Omental fat pad (tissue), 4 donors: Measurements from ENCODE around the gene SERPINB7. TPM values are rescaled to one million over a fixed set of nuclear protein-coding genes. Genes with fewer than 3 reads are reported as not detected.

Experiments
- ATAC-seq: fragments of 150-250 bp; one replicate; pipeline ENCODE4 v1.9.1; 2016; ENCODE audit warnings: mild to moderate bottlenecking, moderate library complexity; ENCODE audit not compliant: low FRiP score
- DNase-seq: peaks from one replicate; pipeline ENCODE4 v3.0.0-alpha.2; 2019; ENCODE audit warnings: low spot score
- CTCF ChIP-seq, 3 donors: fragments of 450-650 bp; IDR thresholded peaks; one replicate each; pipeline ENCODE4 v1.5.1; 2016 to 2017; ENCODE audit warnings: antibody characterized with exemption in 3 of 3, mild to moderate bottlenecking in 3 of 3, moderate library complexity in 2 of 3
- total RNA-seq, 4 donors: library from RNA; depleted of rRNA; stranded (reverse); fragments of >200 nt; gene quantifications; one replicate each; pipeline ENCODE4 v1.1.0, GENCODE V29; 2016

SERPINB7 gene
- total RNA-seq, 4 donors from 2014 or later = 0.36 to 2.0 (median 1.1) TPM; not detected in 1

DNA sequence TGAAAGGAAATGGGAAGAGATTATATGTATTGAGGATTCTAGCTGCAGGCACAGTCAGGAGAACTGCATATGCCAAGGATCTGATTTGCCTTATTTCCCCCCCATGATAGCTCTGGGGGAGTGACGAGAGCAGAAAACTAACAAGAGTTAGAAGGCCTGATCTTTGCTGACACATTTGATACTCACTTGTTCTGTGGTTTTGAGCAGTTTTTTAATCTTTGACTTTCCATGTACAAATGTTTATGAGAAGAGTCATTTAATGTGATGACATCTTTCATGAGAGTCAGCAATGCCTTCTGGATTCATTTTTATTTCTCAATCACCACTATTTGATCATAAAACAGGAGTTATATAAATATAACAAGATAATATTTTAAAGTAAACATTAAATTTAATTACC lies 12.7 kb upstream of the SERPINB7 start:
- ATAC-seq = no peak
- DNase-seq = no peak
- TF ChIP-seq CTCF (IDR thresholded peaks at IDR 0.05) = no peak

- no peak for TF ChIP-seq CTCF (IDR thresholded peaks at IDR 0.05)
- ATAC-seq (no peak), DNase-seq (no peak)
Observed at GRCh38 chr18:63763831-63764600, 11.2 kb upstream of the SERPINB7 start.

- DNase-seq (no peak), ATAC-seq (no peak)
- TF ChIP-seq CTCF (IDR thresholded peaks at IDR 0.05) = no peak
Observed at GRCh38 chr18:63765837-63766236, 9.4 kb upstream of the SERPINB7 start.

DNA sequence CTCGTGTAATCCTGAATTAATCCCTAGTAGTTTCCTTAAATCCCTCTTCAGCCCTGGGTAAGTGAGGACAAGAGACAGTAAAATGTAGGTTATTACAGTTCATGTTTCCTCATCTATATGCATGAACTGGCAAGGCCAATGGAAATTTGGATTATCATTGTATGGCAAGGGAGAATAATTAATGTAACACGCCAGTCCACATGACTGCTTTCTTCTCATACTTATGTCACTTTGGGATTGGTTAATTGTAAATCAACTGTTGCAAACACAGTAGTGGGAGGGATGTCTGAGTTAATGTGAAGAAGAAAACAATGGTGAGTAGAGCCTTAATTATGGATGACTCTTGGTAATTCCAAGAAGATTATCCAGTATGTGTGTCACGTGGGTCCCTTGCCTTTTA lies 1.7 kb upstream of the SERPINB7 start:
- no peak for DNase-seq
- no peak for TF ChIP-seq CTCF (IDR thresholded peaks at IDR 0.05)
- no peak for ATAC-seq

- no peak for TF ChIP-seq CTCF (IDR thresholded peaks at IDR 0.05)
- no peak for ATAC-seq
- no peak for DNase-seq
Observed at GRCh38 chr18:63774511-63774910, 707 bp upstream of the SERPINB7 start.

GRCh38 chr18:63779386-63779785 lies 4.2 kb downstream of the SERPINB7 start:
- no peak for ATAC-seq
- DNase-seq = no peak

More at GRCh38 chr18:63779386-63779785, 4.2 kb downstream of the SERPINB7 start:
- no peak for TF ChIP-seq CTCF (IDR thresholded peaks at IDR 0.05)
